Stomach (tissue), 4 donors: Measurements from ENCODE around the gene NOTCH4.

ENCODE experiments used
- POLR2AphosphoS5 ChIP-seq, 3 donors: sonication (generic); formaldehyde crosslinking; IDR thresholded peaks; one replicate each; pipeline ENCODE4 v1.6.1; 2016; ENCODE audit warnings: antibody characterized with exemption in 3 of 3
- TF ChIP-seq, protein P1 (sequence below), 7 experiments: fragments of 450-650 bp in 4 of 7; fragments of 200-600 bp in 3 of 7; sonication (generic) in 3 of 7; IDR thresholded peaks; one replicate each; pipeline ENCODE4 v1.5.1; 2016 to 2019; ENCODE audit warnings: antibody characterized with exemption in 7 of 7, control low read depth in 2 of 7, mild to moderate bottlenecking in 1 of 7

DNA sequence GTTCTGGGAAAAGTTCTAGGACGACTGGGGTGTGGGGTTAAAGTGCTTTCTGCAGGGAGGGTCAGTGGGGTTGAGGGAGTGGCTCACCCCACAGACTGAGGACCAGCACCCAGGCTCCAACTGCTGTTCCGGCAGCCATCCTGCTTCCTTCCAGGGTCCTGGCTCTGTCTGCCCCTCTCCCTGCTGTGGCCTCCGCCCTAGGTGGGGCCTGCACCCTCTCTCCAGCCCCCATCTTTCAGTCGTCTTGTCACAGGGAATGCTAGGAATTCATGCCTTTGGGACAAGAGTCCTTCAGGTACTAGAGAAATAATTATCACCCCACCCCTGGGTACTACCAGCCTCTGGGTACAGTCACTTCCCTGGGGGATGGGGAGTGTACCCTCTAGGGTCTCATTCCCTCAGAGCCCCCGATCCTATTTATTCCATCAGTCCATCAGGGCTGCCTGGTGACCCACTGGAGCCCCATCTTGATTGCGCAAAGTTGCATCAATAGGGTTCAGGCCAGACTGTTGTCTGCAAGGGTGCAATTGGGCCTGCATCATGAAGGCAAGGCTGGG, 39.7 kb downstream of the NOTCH4 start, which contains the start of gene AGER:
- TF ChIP-seq POLR2AphosphoS5 (IDR thresholded peaks at IDR 0.05) = no peak
- TF ChIP-seq, protein P1, sequence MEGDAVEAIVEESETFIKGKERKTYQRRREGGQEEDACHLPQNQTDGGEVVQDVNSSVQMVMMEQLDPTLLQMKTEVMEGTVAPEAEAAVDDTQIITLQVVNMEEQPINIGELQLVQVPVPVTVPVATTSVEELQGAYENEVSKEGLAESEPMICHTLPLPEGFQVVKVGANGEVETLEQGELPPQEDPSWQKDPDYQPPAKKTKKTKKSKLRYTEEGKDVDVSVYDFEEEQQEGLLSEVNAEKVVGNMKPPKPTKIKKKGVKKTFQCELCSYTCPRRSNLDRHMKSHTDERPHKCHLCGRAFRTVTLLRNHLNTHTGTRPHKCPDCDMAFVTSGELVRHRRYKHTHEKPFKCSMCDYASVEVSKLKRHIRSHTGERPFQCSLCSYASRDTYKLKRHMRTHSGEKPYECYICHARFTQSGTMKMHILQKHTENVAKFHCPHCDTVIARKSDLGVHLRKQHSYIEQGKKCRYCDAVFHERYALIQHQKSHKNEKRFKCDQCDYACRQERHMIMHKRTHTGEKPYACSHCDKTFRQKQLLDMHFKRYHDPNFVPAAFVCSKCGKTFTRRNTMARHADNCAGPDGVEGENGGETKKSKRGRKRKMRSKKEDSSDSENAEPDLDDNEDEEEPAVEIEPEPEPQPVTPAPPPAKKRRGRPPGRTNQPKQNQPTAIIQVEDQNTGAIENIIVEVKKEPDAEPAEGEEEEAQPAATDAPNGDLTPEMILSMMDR (IDR thresholded peaks at IDR 0.05) = no peak
